ENCODE measurements around the gene ARG2. TPM values are rescaled to one million over a fixed set of nuclear protein-coding genes. Genes with fewer than 3 reads are reported as not detected.

ARG2 gene
- total RNA-seq: 10 to 100 TPM in 1 of 2 donors, 1 to 10 TPM in 1; 8.5 to 12.1 TPM

GRCh38 chr14:67619446-67620216 lies at the start of gene ARG2:
ARG2 (plus strand) TSS chr14:67619920; CDS start chr14:67619978, 58 bp downstream.
- Mint-ChIP-seq H3K9me3 (no peaks in the 10 kb centered on the region), H3K27ac (peak within 1 kb of the TSS; percentile 88), H3K4me1 (ENCODE audit: low read depth) (peaks cover 41% of the 10 kb centered on the region), H3K27me3 (ENCODE audit: low read depth) (peaks cover 10% of the 10 kb centered on the region), H3K36me3 (ENCODE audit: insufficient read depth in 2 of 2) (no peaks in the 10 kb centered on the region), H3K4me3 (peak within 1 kb of the TSS; percentile 90 to 93)
- DNase-seq: peak; percentile 98 to 99
- peak; percentile 89 to 92 for ATAC-seq (replicated peaks in 1 of 2)

- no peak for ATAC-seq (replicated peaks in 1 of 2)
- no peak overlapping the region for H3K27ac Mint-ChIP-seq
- DNase-seq: no peak
- no peaks in the 10 kb centered on the region for H3K27me3 Mint-ChIP-seq (ENCODE audit: low read depth)
- H3K9me3 Mint-ChIP-seq: no peaks in the 10 kb centered on the region
- no peaks in the 10 kb centered on the region for H3K36me3 Mint-ChIP-seq (ENCODE audit: insufficient read depth in 2 of 2)
- peaks cover 5% of the 10 kb centered on the region for H3K4me1 Mint-ChIP-seq (ENCODE audit: low read depth)
- H3K4me3 Mint-ChIP-seq: no peak overlapping the region
Measured at GRCh38 chr14:67570453-67570852, 49.3 kb upstream of the ARG2 start.

- peak; percentile 71 to 73 for DNase-seq
- Mint-ChIP-seq H3K27me3 (ENCODE audit: low read depth) (no peaks in the 10 kb centered on the region), H3K9me3 (no peaks in the 10 kb centered on the region), H3K4me1 (ENCODE audit: low read depth) (peaks cover 5% of the 10 kb centered on the region), H3K36me3 (ENCODE audit: insufficient read depth in 2 of 2) (no peaks in the 10 kb centered on the region), H3K4me3 (no peak overlapping the region), H3K27ac (no peak overlapping the region)
- ATAC-seq (replicated peaks in 1 of 2): peak; percentile 88 to 92
Measured at GRCh38 chr14:67571275-67571990, 48.3 kb upstream of the ARG2 start.

GRCh38 chr14:67571991-67572323 lies 47.8 kb upstream of the ARG2 start:
- Mint-ChIP-seq H3K27ac (no peak overlapping the region), H3K4me1 (ENCODE audit: low read depth) (peaks cover 5% of the 10 kb centered on the region), H3K36me3 (ENCODE audit: insufficient read depth in 2 of 2) (no peaks in the 10 kb centered on the region), H3K4me3 (no peak overlapping the region), H3K9me3 (no peaks in the 10 kb centered on the region), H3K27me3 (ENCODE audit: low read depth) (no peaks in the 10 kb centered on the region)
- ATAC-seq (replicated peaks in 1 of 2) (peak in 1 of 2 donors; percentile 8), DNase-seq (no peak)

- no peaks in the 10 kb centered on the region for H3K36me3 Mint-ChIP-seq (ENCODE audit: insufficient read depth in 2 of 2)
Measured at GRCh38 chr14:67572608-67573007, 47.1 kb upstream of the ARG2 start.

GRCh38 chr14:67573228-67574010 lies 46.3 kb upstream of the ARG2 start:
- Mint-ChIP-seq H3K4me3 (no peak overlapping the region), H3K9me3 (no peaks in the 10 kb centered on the region), H3K27ac (no peak overlapping the region), H3K27me3 (ENCODE audit: low read depth) (no peaks in the 10 kb centered on the region), H3K36me3 (ENCODE audit: insufficient read depth in 2 of 2) (no peaks in the 10 kb centered on the region), H3K4me1 (ENCODE audit: low read depth) (peaks cover 5% of the 10 kb centered on the region)
- ATAC-seq (replicated peaks in 1 of 2) (no peak), DNase-seq (no peak)

More at GRCh38 chr14:67572608-67573007, 47.1 kb upstream of the ARG2 start:
- Mint-ChIP-seq H3K4me1 (ENCODE audit: low read depth) (peaks cover 5% of the 10 kb centered on the region), H3K9me3 (no peaks in the 10 kb centered on the region), H3K27me3 (ENCODE audit: low read depth) (no peaks in the 10 kb centered on the region), H3K27ac (no peak overlapping the region), H3K4me3 (no peak overlapping the region)
- no peak for ATAC-seq (replicated peaks in 1 of 2)
- no peak for DNase-seq

GRCh38 chr14:67574156-67574555 lies 45.6 kb upstream of the ARG2 start:
- H3K4me1 Mint-ChIP-seq (ENCODE audit: low read depth): peaks cover 5% of the 10 kb centered on the region
- no peak for ATAC-seq (replicated peaks in 1 of 2)
- no peaks in the 10 kb centered on the region for H3K27me3 Mint-ChIP-seq (ENCODE audit: low read depth)
- DNase-seq: no peak
- H3K36me3 Mint-ChIP-seq (ENCODE audit: insufficient read depth in 2 of 2): no peaks in the 10 kb centered on the region
- no peaks in the 10 kb centered on the region for H3K9me3 Mint-ChIP-seq
- H3K4me3 Mint-ChIP-seq: no peak overlapping the region
- no peak overlapping the region for H3K27ac Mint-ChIP-seq

GRCh38 chr14:67574806-67575205 lies 44.9 kb upstream of the ARG2 start:
- Mint-ChIP-seq H3K9me3 (no peaks in the 10 kb centered on the region), H3K27me3 (ENCODE audit: low read depth) (no peaks in the 10 kb centered on the region), H3K27ac (no peak overlapping the region), H3K4me1 (ENCODE audit: low read depth) (peaks cover 5% of the 10 kb centered on the region), H3K4me3 (no peak overlapping the region), H3K36me3 (ENCODE audit: insufficient read depth in 2 of 2) (no peaks in the 10 kb centered on the region)
- no peak for DNase-seq
- ATAC-seq (replicated peaks in 1 of 2): no peak

GRCh38 chr14:67575684-67576083 lies 44.0 kb upstream of the ARG2 start:
- Mint-ChIP-seq H3K27me3 (ENCODE audit: low read depth) (no peaks in the 10 kb centered on the region), H3K9me3 (no peaks in the 10 kb centered on the region), H3K4me1 (ENCODE audit: low read depth) (peaks cover 5% of the 10 kb centered on the region), H3K36me3 (ENCODE audit: insufficient read depth in 2 of 2) (no peaks in the 10 kb centered on the region), H3K27ac (no peak overlapping the region), H3K4me3 (no peak overlapping the region)
- ATAC-seq (replicated peaks in 1 of 2): no peak
- DNase-seq: no peak

GRCh38 chr14:67576216-67576955 lies 43.3 kb upstream of the ARG2 start:
- peaks cover 2% of the 10 kb centered on the region for H3K4me1 Mint-ChIP-seq (ENCODE audit: low read depth)
- H3K9me3 Mint-ChIP-seq: no peaks in the 10 kb centered on the region
- H3K27ac Mint-ChIP-seq: no peak overlapping the region
- no peak overlapping the region for H3K4me3 Mint-ChIP-seq
- no peaks in the 10 kb centered on the region for H3K27me3 Mint-ChIP-seq (ENCODE audit: low read depth)
- ATAC-seq (replicated peaks in 1 of 2) (no peak), DNase-seq (no peak)
- no peaks in the 10 kb centered on the region for H3K36me3 Mint-ChIP-seq (ENCODE audit: insufficient read depth in 2 of 2)

GRCh38 chr14:67577181-67577808 lies 42.4 kb upstream of the ARG2 start:
- ATAC-seq (replicated peaks in 1 of 2): no peak
- H3K36me3 Mint-ChIP-seq (ENCODE audit: insufficient read depth in 2 of 2): no peaks in the 10 kb centered on the region
- no peaks in the 10 kb centered on the region for H3K27me3 Mint-ChIP-seq (ENCODE audit: low read depth)
- H3K27ac Mint-ChIP-seq: no peak overlapping the region
- H3K4me3 Mint-ChIP-seq: no peak overlapping the region
- H3K9me3 Mint-ChIP-seq: no peaks in the 10 kb centered on the region
- no peak for DNase-seq
- H3K4me1 Mint-ChIP-seq (ENCODE audit: low read depth): no peaks in the 10 kb centered on the region

GRCh38 chr14:67577909-67578749 lies 41.6 kb upstream of the ARG2 start:
- no peaks in the 10 kb centered on the region for H3K27me3 Mint-ChIP-seq (ENCODE audit: low read depth)
- no peaks in the 10 kb centered on the region for H3K36me3 Mint-ChIP-seq (ENCODE audit: insufficient read depth in 2 of 2)
- H3K27ac Mint-ChIP-seq: no peak overlapping the region
- no peaks in the 10 kb centered on the region for H3K4me1 Mint-ChIP-seq (ENCODE audit: low read depth)
- H3K4me3 Mint-ChIP-seq: no peak overlapping the region
- DNase-seq (no peak), ATAC-seq (replicated peaks in 1 of 2) (no peak)
- H3K9me3 Mint-ChIP-seq: no peaks in the 10 kb centered on the region
